Astrocyte of the spinal cord (primary cell): ENCODE data around the gene DNAH12.
"Not testable (repeated sequence)": the region's sequence is repeated elsewhere in the genome, so short reads cannot be mapped to it uniquely, and the experiment has no call there.

Experiments used
- DNase-seq: peaks from one replicate; pipeline ENCODE4 v3.0.0; 2011; ENCODE audit warnings: low read depth, low spot score
- H3K4me3 ChIP-seq: 2 replicates; pipeline ENCODE4 v1.5.1; 2011; ENCODE audit warnings: low read depth, mild to moderate bottlenecking, low read length, moderate library complexity
- CTCF ChIP-seq: IDR thresholded peaks from 2 replicates; pipeline ENCODE4 v1.5.1; 2012; ENCODE audit warnings: low read depth, mild to moderate bottlenecking, low read length, inconsistent platforms
- in situ Hi-C: cut with HindIII; loops from 2 replicates; pipeline ENCODE4 v1.10.0; 2017; ENCODE audit warnings: low sequenced_read_pairs

DNAH12 gene

GRCh38 chr3:57446318-57446841 lies 97.8 kb downstream of the DNAH12 start:
- TF ChIP-seq CTCF: no peak

GRCh38 chr3:57444469-57444868 lies 99.7 kb downstream of the DNAH12 start:
- DNase-seq: no peak

More at GRCh38 chr3:57446318-57446841, 97.8 kb downstream of the DNAH12 start:
- peak; percentile 73 for DNase-seq
- no peak overlapping the region for H3K4me3 ChIP-seq
- in situ Hi-C loops: no loop called here

GRCh38 chr3:57440144-57440543 lies 104.0 kb downstream of the DNAH12 start:
- in situ Hi-C loops, DNase-seq, H3K4me3 ChIP-seq: not testable (repeated sequence)

More at GRCh38 chr3:57444469-57444868, 99.7 kb downstream of the DNAH12 start:
- in situ Hi-C loops: no loop called here
- TF ChIP-seq CTCF: no peak
- no peak overlapping the region for H3K4me3 ChIP-seq

GRCh38 chr3:57438460-57438859 lies 105.7 kb downstream of the DNAH12 start:
- in situ Hi-C loops: not testable (repeated sequence)

GRCh38 chr3:57436195-57436761 lies 107.9 kb downstream of the DNAH12 start:
- no peak for TF ChIP-seq CTCF
- H3K4me3 ChIP-seq: no peak overlapping the region
- no peak for DNase-seq
- in situ Hi-C loops: no loop called here

More at GRCh38 chr3:57438460-57438859, 105.7 kb downstream of the DNAH12 start:
- DNase-seq, H3K4me3 ChIP-seq: not testable (repeated sequence)

GRCh38 chr3:57434041-57434440 lies 110.1 kb downstream of the DNAH12 start:
- H3K4me3 ChIP-seq: no peak overlapping the region
- in situ Hi-C loops: no loop called here
- peak; percentile 59 for DNase-seq
- TF ChIP-seq CTCF: peak; percentile 67

- in situ Hi-C loops: no loop called here
- no peak for DNase-seq
- no peak overlapping the region for H3K4me3 ChIP-seq
- TF ChIP-seq CTCF: no peak
Observed at GRCh38 chr3:57423335-57423734, 120.8 kb downstream of the DNAH12 start.
